GM06990 (cell line): Measurements from ENCODE around the gene TPO.

Experiments
- DNase-seq: peaks from one replicate; pipeline ENCODE4 v3.0.0-alpha.2; 2011; ENCODE audit not compliant: insufficient read length; ENCODE audit errors: extremely low read depth
- H3K27me3 ChIP-seq: replicated peaks from 2 replicates; pipeline ENCODE4 v1.6.0; 2011; ENCODE audit warnings: low read length; ENCODE audit not compliant: control insufficient read depth, insufficient read depth
- H3K36me3 ChIP-seq: 2 replicates; pipeline ENCODE4 v1.5.1; 2011; ENCODE audit warnings: low read length; ENCODE audit not compliant: control insufficient read depth, insufficient read depth
- H3K4me3 ChIP-seq: replicated peaks from 2 replicates; pipeline ENCODE4 v1.5.1; 2011; ENCODE audit warnings: low read depth, mild to moderate bottlenecking, control low read depth, low read length
- TF ChIP-seq, protein P1 (sequence below): IDR thresholded peaks from 2 replicates; pipeline ENCODE4 v1.5.1; 2011; ENCODE audit warnings: low read length, control low read depth, mild to moderate bottlenecking, inconsistent platforms; ENCODE audit not compliant: insufficient read depth, poor library complexity, severe bottlenecking

Gene TPO

DNA sequence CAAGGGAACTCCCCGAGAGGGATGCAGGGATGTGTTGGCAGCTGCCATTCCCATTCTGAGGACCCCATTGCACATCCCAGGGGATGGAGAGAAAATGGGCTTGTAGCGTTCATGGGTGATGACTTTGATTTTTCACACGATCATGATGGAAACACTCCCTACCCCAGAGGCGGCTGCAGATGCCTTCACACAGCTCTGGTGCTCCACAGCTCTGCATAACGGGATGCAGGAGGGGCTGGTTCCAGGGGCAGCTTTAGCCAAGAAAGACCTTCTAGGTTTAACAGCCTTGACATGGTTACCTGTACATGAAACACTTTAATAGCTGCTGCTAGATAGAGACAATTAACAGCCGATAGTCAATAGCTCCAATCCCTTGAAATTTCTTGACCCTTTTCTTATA is 88.7 kb downstream of the TPO start:
- Histone ChIP-seq H3K27me3 (no peaks in the 10 kb centered on the region), H3K4me3 (no peak overlapping the region), H3K36me3 (no peaks in the 10 kb centered on the region)
- no peak for DNase-seq
- TF ChIP-seq, protein P1, sequence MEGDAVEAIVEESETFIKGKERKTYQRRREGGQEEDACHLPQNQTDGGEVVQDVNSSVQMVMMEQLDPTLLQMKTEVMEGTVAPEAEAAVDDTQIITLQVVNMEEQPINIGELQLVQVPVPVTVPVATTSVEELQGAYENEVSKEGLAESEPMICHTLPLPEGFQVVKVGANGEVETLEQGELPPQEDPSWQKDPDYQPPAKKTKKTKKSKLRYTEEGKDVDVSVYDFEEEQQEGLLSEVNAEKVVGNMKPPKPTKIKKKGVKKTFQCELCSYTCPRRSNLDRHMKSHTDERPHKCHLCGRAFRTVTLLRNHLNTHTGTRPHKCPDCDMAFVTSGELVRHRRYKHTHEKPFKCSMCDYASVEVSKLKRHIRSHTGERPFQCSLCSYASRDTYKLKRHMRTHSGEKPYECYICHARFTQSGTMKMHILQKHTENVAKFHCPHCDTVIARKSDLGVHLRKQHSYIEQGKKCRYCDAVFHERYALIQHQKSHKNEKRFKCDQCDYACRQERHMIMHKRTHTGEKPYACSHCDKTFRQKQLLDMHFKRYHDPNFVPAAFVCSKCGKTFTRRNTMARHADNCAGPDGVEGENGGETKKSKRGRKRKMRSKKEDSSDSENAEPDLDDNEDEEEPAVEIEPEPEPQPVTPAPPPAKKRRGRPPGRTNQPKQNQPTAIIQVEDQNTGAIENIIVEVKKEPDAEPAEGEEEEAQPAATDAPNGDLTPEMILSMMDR = no peak

DNA sequence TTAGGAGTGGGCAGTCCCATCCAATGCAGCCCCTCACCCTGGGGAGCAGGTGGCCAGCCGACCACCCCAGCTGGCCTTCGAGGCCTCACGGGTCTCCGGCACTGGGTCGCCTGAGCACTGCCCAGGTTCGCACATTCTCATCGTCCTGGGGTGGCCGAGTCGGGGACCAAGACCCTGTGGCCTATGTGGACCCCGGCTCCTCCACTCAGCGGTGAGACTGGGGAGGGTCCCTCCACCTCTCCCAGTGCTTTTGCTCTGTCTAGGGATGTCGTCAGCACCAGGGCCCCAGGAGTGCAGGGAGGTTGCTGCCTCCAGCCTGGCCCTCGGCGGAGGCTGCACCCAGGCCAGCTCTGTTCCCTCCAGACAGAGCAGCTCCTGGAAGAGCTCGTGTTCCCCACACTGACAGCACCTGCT is 89.6 kb downstream of the TPO start:
- Histone ChIP-seq H3K27me3 (no peaks in the 10 kb centered on the region), H3K4me3 (no peak overlapping the region), H3K36me3 (no peaks in the 10 kb centered on the region)
- TF ChIP-seq, protein P1 = no peak
- no peak for DNase-seq

GRCh38 chr2:1503471-1504310 is 90.4 kb downstream of the TPO start:
- Histone ChIP-seq H3K36me3 (no peaks in the 10 kb centered on the region), H3K27me3 (no peaks in the 10 kb centered on the region), H3K4me3 (no peak overlapping the region)
- DNase-seq = no peak
- TF ChIP-seq, protein P1 = no peak

- no peak for DNase-seq
- Histone ChIP-seq H3K36me3 (no peaks in the 10 kb centered on the region), H3K4me3 (no peak overlapping the region), H3K27me3 (no peaks in the 10 kb centered on the region)
- TF ChIP-seq, protein P1 = no peak
Observed at GRCh38 chr2:1504311-1504750, 91.1 kb downstream of the TPO start.

- Histone ChIP-seq H3K27me3 (no peaks in the 10 kb centered on the region), H3K4me3 (no peak overlapping the region), H3K36me3 (no peaks in the 10 kb centered on the region)
- DNase-seq = no peak
- TF ChIP-seq, protein P1 = no peak
Observed at GRCh38 chr2:1505031-1505441, 91.8 kb downstream of the TPO start.
